KMS-11 (cell line): ENCODE measurements around the gene GPRIN3.

Experiments used
- H2AFZ ChIP-seq: fragments of 200-600 bp; sonication (generic); 2 replicates; pipeline ENCODE4 v1.6.1; 2016; ENCODE audit warnings: antibody characterized with exemption, mixed run types, low read depth
- H3K27ac ChIP-seq: fragments of 200-600 bp; sonication (generic); 2 replicates; pipeline ENCODE4 v1.6.1; 2016; ENCODE audit warnings: mild to moderate bottlenecking, mixed run types
- H3K27me3 ChIP-seq: fragments of 200-600 bp; sonication (generic); 2 replicates; pipeline ENCODE4 v1.6.1; 2017; ENCODE audit warnings: mild to moderate bottlenecking, low read depth, mixed run types, moderate library complexity; ENCODE audit not compliant: insufficient read depth
- H3K36me3 ChIP-seq: fragments of 200-600 bp; sonication (generic); 2 replicates; pipeline ENCODE4 v1.6.1; 2017; ENCODE audit warnings: mild to moderate bottlenecking, mixed run types; ENCODE audit not compliant: insufficient read depth
- H3K4me1 ChIP-seq: fragments of 200-600 bp; sonication (generic); 2 replicates; pipeline ENCODE4 v1.6.1; 2016; ENCODE audit warnings: mild to moderate bottlenecking, low read depth, mixed run types; ENCODE audit not compliant: poor library complexity, severe bottlenecking
- H3K4me2 ChIP-seq: fragments of 200-600 bp; sonication (generic); 2 replicates; pipeline ENCODE4 v1.7.0; 2016; ENCODE audit warnings: mild to moderate bottlenecking, mixed run types
- H3K4me3 ChIP-seq: fragments of 200-600 bp; sonication (generic); IDR thresholded peaks from 2 replicates; pipeline ENCODE4 v1.6.1; 2017; ENCODE audit warnings: low read depth, low read length, mixed read lengths; ENCODE audit not compliant: insufficient read depth
- H3K79me2 ChIP-seq: fragments of 200-600 bp; sonication (generic); 2 replicates; pipeline ENCODE4 v1.6.1; 2016; ENCODE audit warnings: low read depth, mixed run types; ENCODE audit not compliant: insufficient read depth
- H3K9ac ChIP-seq: fragments of 200-600 bp; sonication (generic); 2 replicates; pipeline ENCODE4 v1.6.1; 2016; ENCODE audit warnings: mild to moderate bottlenecking, mixed run types
- H4K20me1 ChIP-seq: fragments of 200-600 bp; sonication (generic); 2 replicates; pipeline ENCODE4 v1.6.1; 2016; ENCODE audit warnings: mild to moderate bottlenecking, mixed run types; ENCODE audit not compliant: insufficient read depth
- CTCF ChIP-seq: fragments of 200-600 bp; sonication (generic); conservative IDR thresholded peaks from 2 replicates; pipeline ENCODE4 v1.6.1; 2017; ENCODE audit warnings: low read depth, mild to moderate bottlenecking, antibody characterized with exemption, low read length, moderate library complexity, mixed read lengths

GPRIN3 gene

GRCh38 chr4:89298788-89299152, 8.8 kb downstream of the GPRIN3 start:
- TF ChIP-seq CTCF: 0 out of 2 replicates have a peak, but pooled peaks have one; percentile 43
- H3K4me2 ChIP-seq: peak overlapping the region; percentile 98
- H3K36me3 ChIP-seq: no peaks in the 10 kb centered on the region
- H3K9ac ChIP-seq: peak overlapping the region; percentile 71
- H3K79me2 ChIP-seq: peaks cover 93% of the 10 kb centered on the region
- no peak overlapping the region for H2AFZ ChIP-seq
- H3K27ac ChIP-seq: peak overlapping the region; percentile 89
- no peaks in the 10 kb centered on the region for H3K27me3 ChIP-seq
- peaks cover 81% of the 10 kb centered on the region for H3K4me1 ChIP-seq
- no peaks in the 10 kb centered on the region for H4K20me1 ChIP-seq
- peak overlapping the region; percentile 1 for H3K4me3 ChIP-seq

- no peak for TF ChIP-seq CTCF
- Histone ChIP-seq H3K27me3 (no peaks in the 10 kb centered on the region), H3K79me2 (peaks cover 93% of the 10 kb centered on the region), H3K27ac (peak overlapping the region; percentile 89), H3K9ac (peak overlapping the region; percentile 71; the same call in 1 of the 2 replicates), H2AFZ (no peak overlapping the region), H3K36me3 (no peaks in the 10 kb centered on the region), H4K20me1 (no peaks in the 10 kb centered on the region), H3K4me3 (peak overlapping the region; percentile 46), H3K4me2 (peak overlapping the region; percentile 98), H3K4me1 (peaks cover 87% of the 10 kb centered on the region)
Measured at GRCh38 chr4:89298155-89298554, 9.4 kb downstream of the GPRIN3 start.

- no peaks in the 10 kb centered on the region for H3K36me3 ChIP-seq
- peak overlapping the region; percentile 20; the same call in 1 of the 2 replicates for H3K9ac ChIP-seq
- H3K4me1 ChIP-seq: peaks cover 90% of the 10 kb centered on the region
- H2AFZ ChIP-seq: no peak overlapping the region
- peak overlapping the region; percentile 98 for H3K4me2 ChIP-seq
- peaks cover 93% of the 10 kb centered on the region for H3K79me2 ChIP-seq
- H3K27me3 ChIP-seq: no peaks in the 10 kb centered on the region
- no peaks in the 10 kb centered on the region for H4K20me1 ChIP-seq
- peak overlapping the region; percentile 89 for H3K27ac ChIP-seq
- no peak for TF ChIP-seq CTCF
- H3K4me3 ChIP-seq: no peak overlapping the region
Measured at GRCh38 chr4:89296896-89297295, 10.7 kb downstream of the GPRIN3 start.

- Histone ChIP-seq H3K79me2 (peaks cover 93% of the 10 kb centered on the region), H3K27me3 (no peaks in the 10 kb centered on the region), H3K4me2 (peak overlapping the region; percentile 98), H3K4me1 (peaks cover 90% of the 10 kb centered on the region), H4K20me1 (no peaks in the 10 kb centered on the region), H3K36me3 (no peaks in the 10 kb centered on the region), H2AFZ (no peak overlapping the region), H3K9ac (peak overlapping the region; percentile 20; the same call in 1 of the 2 replicates), H3K4me3 (no peak overlapping the region), H3K27ac (peak overlapping the region; percentile 89)
- TF ChIP-seq CTCF: no peak
Measured at GRCh38 chr4:89296399-89296798, 11.2 kb downstream of the GPRIN3 start.
